OCI-M1 (cell line): ENCODE data around the gene SLC25A23.
"Not testable (repeated sequence)": the region's sequence is repeated elsewhere in the genome, so short reads cannot be mapped to it uniquely, and the experiment has no call there.

Experiments used
- DNase-seq: peaks from one replicate; lab custom pipeline; 2025; lab: John Stamatoyannopoulos, UW

The SLC25A23 gene

DNA sequence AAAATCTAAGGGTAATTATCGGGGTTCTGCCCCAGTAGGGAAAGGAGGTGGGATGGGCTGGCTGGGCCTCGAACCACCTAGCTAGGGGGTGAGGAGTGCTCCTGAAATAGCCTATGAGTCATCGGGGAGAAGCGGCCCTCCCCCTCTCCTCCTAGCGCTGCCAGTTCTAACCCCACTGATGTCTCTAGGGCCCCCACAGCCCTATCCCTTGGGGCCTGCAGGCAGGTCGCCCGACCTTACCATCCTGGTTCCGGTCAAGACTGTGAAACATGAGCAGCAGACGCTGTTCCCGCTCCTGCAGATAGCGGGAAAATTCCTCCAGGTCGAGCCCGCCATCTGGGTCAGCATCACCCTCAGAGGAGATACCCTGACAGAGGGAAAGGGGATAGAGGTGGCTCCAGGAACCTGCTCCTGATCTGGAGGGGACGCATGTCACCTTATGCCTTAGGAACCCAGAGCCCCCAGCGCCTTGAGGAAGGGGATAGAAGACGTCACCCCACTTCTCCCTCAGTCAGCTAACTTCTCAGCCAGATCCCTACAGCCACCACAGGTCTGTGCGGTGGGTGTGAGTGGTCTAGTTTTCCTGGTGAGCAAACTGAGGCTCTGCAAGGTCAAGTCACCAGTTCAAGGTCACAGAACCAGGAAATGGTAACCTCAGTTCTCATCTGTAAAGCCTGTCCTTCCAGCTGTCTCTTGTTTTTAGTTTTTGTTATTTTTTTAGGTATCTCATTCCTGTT is 1.5 kb downstream of the SLC25A23 start:
- no peak for DNase-seq

GRCh38 chr19:6455924-6456323 is 3.7 kb downstream of the SLC25A23 start:
- no peak for DNase-seq

DNA sequence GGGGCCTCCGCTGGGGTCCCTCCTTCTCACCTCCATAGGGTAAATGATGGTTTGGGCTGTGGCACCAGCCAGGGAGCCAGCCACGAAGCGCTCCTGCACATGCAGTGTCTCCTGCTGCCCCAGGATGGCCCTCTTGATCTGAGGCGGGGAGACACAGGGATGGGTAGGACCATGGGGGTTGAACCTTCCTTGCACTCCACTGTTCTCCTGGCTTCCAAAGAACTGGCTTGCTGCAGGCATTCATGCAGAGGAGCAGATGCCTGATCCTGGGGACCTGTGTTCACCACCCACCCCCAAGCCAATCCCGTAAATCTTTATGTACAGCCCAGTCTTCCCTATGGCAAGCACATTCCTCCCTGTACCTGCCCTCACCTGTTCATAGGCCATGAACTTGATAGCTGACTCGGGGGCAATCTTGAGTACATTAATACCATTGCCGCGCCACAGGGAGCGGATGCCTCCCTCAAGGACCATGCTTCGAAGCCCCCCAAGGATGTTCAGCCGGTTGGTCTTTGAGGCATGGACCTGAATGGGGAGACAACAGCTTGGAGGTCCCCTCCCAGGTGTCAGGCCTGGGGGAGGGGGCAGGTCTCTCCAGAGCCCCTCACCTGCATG is 5.5 kb downstream of the SLC25A23 start:
- no peak for DNase-seq

DNA sequence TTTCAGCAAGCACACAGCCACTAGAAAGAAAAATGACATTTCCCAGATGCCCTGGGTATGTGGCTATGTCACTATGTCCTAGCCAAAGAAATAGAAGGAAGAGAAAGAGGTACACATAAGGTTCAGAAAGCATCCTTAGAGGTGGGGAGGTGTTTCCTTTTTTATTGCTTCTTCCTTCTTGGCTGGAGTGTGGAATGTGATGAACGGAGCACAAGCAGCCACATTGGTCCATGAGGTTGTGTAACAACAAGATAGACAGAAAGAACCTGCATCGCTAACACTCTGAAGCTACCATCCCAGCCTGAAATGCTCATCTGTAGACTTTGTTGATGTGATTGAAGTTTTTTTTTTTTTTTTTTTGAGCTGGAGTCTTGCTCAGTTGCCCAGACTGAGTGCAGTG is 6.7 kb downstream of the SLC25A23 start:
- DNase-seq, result no peak

DNA sequence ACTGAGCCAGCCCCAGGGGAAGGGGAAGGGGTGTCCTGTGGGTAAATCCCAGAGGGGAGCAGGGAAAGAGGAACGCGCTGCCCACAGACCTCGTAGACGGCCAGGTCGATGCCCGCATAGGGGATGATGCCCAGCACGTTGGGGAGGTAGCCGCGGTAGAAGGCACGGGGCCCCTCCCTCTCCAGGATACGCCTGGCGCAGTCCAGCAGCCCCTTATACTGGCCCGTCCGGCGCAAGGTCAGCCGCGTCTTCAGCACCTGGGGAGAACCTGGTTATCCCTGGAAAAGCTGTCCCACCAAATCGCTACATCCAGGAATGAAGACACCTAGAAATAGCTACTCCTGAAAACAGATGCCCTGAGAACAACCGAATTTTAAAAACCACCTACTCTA is 7.4 kb downstream of the SLC25A23 start:
- no peak for DNase-seq

- no peak for DNase-seq
These were observed 7.9 kb downstream of the SLC25A23 start for GRCh38 chr19:6451583-6452222.

GRCh38 chr19:6450166-6450565 is 9.4 kb downstream of the SLC25A23 start:
- no peak for DNase-seq

- DNase-seq, result no peak
These were observed 11.5 kb downstream of the SLC25A23 start for GRCh38 chr19:6448045-6448444.

DNA sequence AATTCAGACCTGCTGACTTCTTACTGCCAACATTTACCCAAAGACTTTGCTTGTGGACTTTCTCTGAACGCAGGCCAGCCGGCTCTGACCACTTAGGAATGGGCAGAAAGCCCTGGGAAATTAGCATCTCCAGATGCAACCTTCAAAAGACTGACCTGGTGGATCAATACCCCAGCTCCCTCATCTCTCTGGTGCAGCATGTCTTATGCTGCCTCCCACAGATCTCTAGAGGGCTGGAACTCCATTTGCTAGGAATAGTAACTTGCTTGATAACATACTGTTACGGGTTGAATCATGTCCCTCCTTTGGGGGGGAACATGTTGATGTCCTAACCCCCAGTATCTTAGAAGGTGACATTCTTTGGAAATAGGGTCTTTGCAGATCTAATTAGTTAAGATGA is 13.1 kb downstream of the SLC25A23 start:
- no peak for DNase-seq

DNA sequence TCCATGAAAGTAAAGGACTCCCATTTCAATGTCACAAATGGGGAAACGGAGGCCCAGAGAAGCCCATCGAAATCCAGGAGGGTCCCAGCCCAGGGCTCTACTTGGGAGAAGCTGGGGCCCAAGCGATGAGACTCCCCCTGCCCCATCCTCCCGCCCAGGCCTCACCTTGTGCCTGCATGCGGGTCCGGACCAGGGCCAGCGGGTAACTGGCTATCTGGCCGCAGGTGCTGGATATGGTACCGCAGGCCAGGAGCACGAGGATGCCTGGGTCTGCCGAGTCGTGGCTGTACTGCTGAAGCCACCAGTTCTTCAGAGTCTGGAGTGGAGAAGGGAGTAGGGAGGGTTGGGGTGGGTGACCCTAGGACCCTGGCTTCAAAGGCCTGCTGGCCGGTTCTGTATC is 15.6 kb downstream of the SLC25A23 start:
- no peak for DNase-seq

- DNase-seq, result no peak
These were observed 17.4 kb downstream of the SLC25A23 start for GRCh38 chr19:6442087-6442688.

DNA sequence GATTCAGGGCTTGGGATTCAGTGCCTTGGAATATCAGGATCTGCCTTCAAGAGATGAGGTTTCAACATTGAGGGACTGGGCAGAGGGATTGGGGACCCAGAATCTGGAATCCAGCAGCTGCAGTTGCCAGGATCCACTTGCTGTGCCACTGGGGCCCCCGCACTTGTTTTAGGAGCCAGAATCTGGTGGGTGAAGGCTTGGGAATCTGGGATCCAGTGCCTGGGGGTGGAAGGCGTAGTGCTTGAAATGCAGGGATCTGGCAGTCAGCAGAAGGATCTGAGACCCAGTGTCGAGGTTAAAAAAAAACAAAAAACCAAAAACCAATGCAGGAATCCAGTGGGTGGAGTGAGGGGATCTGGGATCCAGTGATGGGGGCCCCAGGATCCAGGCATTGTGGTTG is 18.7 kb downstream of the SLC25A23 start:
- no peak for DNase-seq

DNA sequence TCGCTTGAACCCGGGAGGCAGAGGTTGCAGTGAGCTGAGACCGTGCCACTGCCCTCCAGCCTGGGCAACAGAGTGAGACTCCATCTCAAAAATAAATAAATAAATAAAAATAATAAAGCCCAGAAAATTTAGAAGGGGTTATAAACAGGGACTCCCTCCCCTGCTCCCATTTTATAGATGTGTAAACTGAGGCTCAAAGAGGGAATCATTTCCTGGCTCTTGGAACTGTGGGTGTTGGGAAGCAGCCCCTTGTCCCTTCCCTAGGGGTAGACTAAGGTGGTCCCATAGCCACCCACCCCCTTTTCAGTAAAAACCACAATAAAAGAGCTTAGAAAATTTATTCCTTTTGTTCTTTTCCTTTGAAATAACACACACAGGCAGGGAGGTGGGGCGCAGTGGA is 19.8 kb downstream of the SLC25A23 start:
- no peak for DNase-seq

DNA sequence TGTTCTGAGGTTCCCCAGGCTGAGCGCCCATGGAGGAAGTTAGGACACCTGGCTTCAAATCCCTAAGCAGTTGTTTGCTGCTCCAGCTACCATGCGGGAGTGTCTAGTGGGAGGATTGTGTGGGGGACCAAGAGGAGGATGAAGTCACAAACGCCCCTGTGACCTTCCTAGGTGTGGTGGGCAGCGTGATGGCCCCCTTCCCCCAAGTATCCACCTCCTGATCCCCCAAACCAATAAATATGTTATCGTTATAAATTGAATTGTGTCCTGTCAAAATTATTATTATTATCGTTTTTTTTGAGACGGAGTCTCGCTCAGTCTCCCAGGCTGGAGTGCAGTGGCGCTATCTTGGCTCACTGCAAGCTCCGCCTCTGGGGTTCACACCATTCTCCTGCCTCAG is 25.9 kb downstream of the SLC25A23 start, which contains the start of gene SLC25A41:
SLC25A41 (minus strand) TSS at position 101 of the 400 bp plus-strand sequence; CDS start at position 31, 70 bp downstream.
- no peak for DNase-seq

GRCh38 chr19:6433165-6433564 is 26.4 kb downstream of the SLC25A23 start:
- DNase-seq, result no peak

GRCh38 chr19:6431891-6432290 is 27.7 kb downstream of the SLC25A23 start:
- no peak for DNase-seq

DNA sequence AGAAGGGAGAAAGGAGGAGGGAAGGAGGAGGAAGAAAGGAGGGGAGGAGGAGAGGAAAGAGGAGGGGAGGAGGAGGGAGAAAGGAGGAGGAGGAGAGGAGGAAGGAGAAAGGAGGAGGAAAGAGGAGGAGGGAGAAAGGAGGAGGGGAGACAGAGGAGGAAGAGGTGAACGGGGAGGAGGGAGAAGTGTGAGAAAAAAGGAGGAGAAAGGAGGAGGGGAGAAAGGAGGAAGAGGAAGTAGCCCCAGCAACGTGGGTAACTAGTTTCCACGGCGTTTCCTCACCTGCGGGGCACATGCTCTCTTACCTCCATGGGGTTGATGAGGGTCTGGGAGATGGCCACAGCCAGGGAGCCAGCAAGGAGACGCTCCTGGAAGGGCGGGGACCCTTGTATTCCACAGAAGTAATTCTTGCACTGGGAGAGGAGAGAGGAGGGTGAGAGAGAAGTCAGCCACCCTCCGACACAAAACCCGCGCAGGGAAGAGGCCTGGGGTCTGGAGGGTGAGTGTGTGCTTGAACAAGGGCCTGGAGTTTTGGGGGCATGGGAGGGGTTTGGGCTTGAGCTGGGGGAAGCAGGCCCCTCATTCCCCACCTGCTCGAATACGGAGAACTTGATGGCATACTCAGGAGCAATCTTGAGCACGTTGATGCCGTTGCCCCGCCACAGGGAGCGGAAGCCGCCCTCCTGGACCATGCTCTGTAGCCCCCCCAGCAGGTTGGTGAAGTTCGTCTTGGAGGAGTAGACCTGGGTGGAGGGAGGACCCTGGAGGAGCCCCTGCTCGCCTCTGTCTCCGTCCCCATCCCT is 30.0 kb downstream of the SLC25A23 start:
- peak; percentile 1 for DNase-seq

DNA sequence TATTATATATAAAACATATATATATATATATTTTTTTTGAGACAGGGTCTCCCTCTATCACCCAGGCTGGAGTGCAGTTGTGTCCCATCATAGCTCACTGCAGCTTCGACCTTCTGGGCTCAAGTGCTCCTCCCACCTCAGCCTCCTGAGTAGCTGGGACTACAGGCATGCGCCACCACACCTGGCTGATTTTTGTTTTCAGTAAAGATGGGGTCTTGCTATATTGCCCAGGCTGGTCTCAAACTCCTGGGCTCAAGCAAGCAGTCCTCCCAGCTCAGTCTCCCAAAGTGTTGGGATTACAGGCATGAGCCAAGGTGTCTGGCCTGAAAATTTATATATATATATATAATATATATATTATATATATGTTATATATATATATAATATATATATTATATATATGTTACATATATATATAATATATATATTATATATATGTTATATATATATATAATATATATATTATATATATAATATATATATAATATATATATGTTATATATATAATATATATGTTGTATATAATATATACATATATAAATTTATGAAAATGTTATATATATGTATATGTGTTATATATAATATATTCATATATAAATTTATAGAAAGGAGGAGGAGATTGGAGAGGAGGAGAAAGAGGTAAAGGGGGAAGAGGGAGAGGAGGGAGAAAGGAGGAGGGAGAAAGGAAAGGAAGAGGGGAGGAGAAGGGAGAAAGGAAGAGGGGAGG is 30.7 kb downstream of the SLC25A23 start:
- not testable (repeated sequence) for DNase-seq

DNA sequence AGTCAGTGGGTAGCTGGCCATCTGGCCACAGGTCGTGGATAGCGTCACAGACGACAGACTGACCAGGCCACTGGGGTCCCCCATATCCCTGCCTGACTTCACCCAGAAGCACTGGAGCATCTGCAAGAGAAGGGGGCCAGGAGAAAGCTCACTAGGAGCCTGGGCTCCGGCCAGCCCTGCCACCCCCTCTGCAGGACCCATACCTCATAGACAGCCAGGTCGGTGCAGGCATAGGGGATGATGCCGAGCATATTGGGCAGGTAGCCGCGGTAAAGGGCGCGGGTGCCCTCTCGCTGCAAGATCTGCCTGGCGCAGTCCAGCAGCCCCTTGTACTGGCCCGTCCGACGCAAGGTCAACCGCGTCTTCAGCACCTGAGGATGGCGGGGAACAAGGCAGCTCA is 32.5 kb downstream of the SLC25A23 start:
- no peak for DNase-seq

DNA sequence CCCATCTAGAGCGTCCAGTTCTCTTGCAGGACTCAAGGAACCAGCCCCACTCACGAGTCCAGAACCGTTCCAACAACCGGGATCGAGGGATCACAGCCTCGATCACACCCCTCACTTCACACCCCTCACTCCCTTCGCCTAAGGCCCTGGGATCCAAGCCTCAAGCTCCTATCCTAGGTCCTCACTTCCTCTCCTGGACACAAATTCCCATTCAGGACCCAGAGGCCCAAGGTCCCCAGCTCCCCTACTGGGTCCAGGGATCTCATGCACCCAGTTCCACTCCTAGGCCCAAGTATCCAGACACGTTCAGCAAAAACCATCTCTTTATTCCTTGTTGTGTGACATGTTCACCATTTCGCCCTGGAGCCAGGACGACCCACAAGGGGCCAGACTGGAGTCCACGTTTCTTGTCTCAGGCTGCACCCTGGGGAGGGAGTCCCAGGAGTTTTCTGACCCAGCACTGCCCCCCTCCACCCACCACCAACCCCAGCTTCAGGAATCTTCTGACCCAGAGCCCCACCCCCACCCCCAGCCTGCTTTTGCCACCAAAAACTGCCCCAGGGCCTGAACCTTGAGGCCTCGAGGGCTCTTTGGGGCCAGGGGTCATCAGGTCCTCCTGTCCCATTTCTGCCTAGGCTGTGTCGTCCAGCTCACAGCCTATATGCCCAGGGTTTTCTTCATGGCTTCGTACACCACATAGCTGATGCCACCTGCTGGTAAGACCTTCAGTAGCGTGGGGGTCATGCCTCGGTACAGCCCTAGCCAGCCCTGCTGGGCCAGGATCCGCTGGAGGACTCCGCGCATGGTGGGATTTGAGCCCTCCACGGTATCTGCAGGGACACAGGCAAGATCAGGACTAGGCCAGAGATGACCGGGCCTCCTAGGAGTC is 33.6 kb downstream of the SLC25A23 start:
- peak; percentile 12 for DNase-seq
